ENCODE data around the gene MEGF11. TPM values are rescaled to one million over a fixed set of nuclear protein-coding genes. Genes with fewer than 3 reads are reported as not detected.

The MEGF11 gene
- total RNA-seq, 4 donors from 2014 or later = 0.97 to 10.6 (median 4.0) TPM

GRCh38 chr15:66293419-66294156, 40.0 kb upstream of the MEGF11 start, which contains the start of gene DIS3L:
Gene DIS3L (plus strand): TSS chr15:66293568. CDS start chr15:66293597, 29 bp downstream.
- H3K4me3 ChIP-seq (ENCODE audit: low read depth, poor library complexity, severe bottlenecking) = peak within 1 kb of the TSS; percentile 48
- intact Hi-C loops (cut with DNase I; ENCODE audit: low total_unique reads) = no loop called here
- 0 to 1% methylated on average over 21 to 31 of the region's 92 CpGs for WGBS, 2 donors
- TF ChIP-seq POLR2A (IDR thresholded peaks at IDR 0.05) = no peak
- no peak for TF ChIP-seq CTCF (IDR thresholded peaks at IDR 0.05)
- peak; percentile 25 to 91 for DNase-seq (ENCODE audit: low spot score in 2 of 2)

DNA sequence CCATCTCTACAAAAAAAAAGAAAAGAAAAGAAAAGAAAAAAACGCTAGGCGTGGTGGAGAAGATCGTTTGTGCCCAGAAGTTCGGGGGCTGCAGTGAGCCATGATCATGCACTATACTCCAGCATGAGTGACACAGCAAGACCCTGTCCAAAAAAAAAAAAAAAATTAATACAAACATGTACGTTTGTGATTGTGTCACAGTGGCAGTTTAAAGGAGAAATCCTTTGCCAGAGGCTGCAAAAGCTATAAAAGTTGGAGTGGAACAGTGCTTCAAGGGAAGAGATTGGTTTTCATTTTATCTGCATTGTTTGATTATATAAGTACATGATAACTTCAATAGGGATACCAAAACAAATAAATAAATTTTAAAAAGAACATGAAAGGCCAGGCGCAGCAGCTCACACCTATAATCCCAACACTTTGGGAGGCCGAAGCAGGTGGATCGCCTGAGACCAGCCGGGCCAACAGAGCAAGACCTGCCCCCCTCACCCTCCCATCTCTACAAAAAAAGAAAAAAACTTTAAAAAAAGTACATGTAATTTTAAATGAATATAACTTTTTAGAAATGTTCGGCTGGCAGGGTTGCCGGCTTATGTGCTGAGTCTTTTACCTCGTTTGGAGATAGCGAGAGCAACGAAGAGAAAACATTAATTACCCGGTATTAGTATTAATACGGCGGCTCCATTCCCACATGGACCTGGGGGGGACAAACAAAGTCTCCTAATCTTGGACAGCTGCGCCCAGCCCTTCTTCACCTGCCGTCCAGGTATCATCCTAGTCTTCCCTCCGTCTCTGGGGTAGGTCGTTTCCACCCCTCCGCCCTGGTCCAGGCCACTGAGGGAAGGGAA, 39.2 kb upstream of the MEGF11 start:
- H3K4me3 ChIP-seq (ENCODE audit: low read depth, poor library complexity, severe bottlenecking) = peak overlapping the region; percentile 48
- intact Hi-C loops (cut with DNase I; ENCODE audit: low total_unique reads) = no loop called here
- TF ChIP-seq CTCF (IDR thresholded peaks at IDR 0.05) = no peak
- TF ChIP-seq POLR2A (IDR thresholded peaks at IDR 0.05) = no peak
- 13 to 16% methylated on average over 22 of the region's 22 CpGs for WGBS, 2 donors
- DNase-seq (ENCODE audit: low spot score in 2 of 2) = no peak

GRCh38 chr15:66291816-66292570, 38.4 kb upstream of the MEGF11 start:
- intact Hi-C loops (cut with DNase I; ENCODE audit: low total_unique reads) = no loop called here
- TF ChIP-seq CTCF (IDR thresholded peaks at IDR 0.05) = no peak
- H3K4me3 ChIP-seq (ENCODE audit: low read depth, poor library complexity, severe bottlenecking) = no peak overlapping the region
- 79 to 86% methylated on average over 6 of the region's 6 CpGs for whole genome bisulfite sequencing, 2 donors
- peak in 1 of 2 donors; percentile 53 for DNase-seq (ENCODE audit: low spot score in 2 of 2)

DNA sequence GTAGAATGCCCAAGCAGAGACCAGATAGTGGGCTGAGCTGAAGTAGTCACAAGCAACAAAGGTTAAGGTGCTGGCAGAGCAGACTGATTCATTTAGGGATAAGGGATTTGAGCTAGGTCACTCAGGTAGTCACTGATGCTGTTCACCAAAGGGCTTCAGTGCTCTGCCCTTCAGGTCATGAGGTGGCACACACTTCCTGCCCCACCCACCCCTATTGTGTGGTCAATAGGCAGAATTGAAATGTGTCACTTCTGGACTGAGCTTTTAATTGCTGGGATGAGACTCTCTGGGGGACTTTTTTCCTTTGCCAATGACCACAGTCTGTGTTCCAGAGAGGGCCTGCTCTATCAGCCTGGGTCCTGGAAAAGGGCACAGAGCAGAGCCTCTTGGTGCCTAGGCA, 37.0 kb upstream of the MEGF11 start:
- intact Hi-C loops (cut with DNase I; ENCODE audit: low total_unique reads) = no loop called here
- no peak for TF ChIP-seq CTCF (IDR thresholded peaks at IDR 0.05)
- TF ChIP-seq POLR2A (IDR thresholded peaks at IDR 0.05) = no peak
- no peak overlapping the region for H3K4me3 ChIP-seq (ENCODE audit: low read depth, poor library complexity, severe bottlenecking)
- DNase-seq (ENCODE audit: low spot score in 2 of 2) = peak in 1 of 2 donors; percentile 12

- WGBS, 2 donors = 69 to 75% methylated on average over 3 of the region's 3 CpGs
- no peak for TF ChIP-seq CTCF (IDR thresholded peaks at IDR 0.05)
- no peak for TF ChIP-seq POLR2A (IDR thresholded peaks at IDR 0.05)
- no peak overlapping the region for H3K4me3 ChIP-seq (ENCODE audit: low read depth, poor library complexity, severe bottlenecking)
- DNase-seq (ENCODE audit: low spot score in 2 of 2) = peak in 1 of 2 donors; percentile 26
- intact Hi-C loops (cut with DNase I; ENCODE audit: low total_unique reads) = no loop called here
Observed at GRCh38 chr15:66290007-66290406, 36.5 kb upstream of the MEGF11 start.
